ENCODE measurements around the gene NFILZ. TPM values are rescaled to one million over a fixed set of nuclear protein-coding genes. Genes with fewer than 3 reads are reported as not detected.

Gene NFILZ
- total RNA-seq, 4 donors from 2014 or later: not detected

- peaks cover 0 to 4% (median 0%) of the 10 kb centered on the region in 4 donors for H3K9me3 ChIP-seq
- no peak for DNase-seq
- H3K27ac ChIP-seq: no peak overlapping the region
- H3K4me3 ChIP-seq: no peak overlapping the region
- TF ChIP-seq CTCF (IDR thresholded peaks at IDR 0.05) (no peak), POLR2A (IDR thresholded peaks at IDR 0.05) (no peak)
- H3K27me3 ChIP-seq: no peaks in the 10 kb centered on the region
- H3K36me3 ChIP-seq: no peaks in the 10 kb centered on the region
- H3K4me1 ChIP-seq: peaks cover 0 to 16% (median 7%) of the 10 kb centered on the region in 4 donors
Observed at GRCh38 chr19:8589177-8589714, 41.2 kb upstream of the NFILZ start.

GRCh38 chr19:8592231-8593009 is 38.0 kb upstream of the NFILZ start:
- H3K4me1 ChIP-seq: peaks cover 0 to 16% (median 7%) of the 10 kb centered on the region in 4 donors
- DNase-seq: peak; percentile 82 to 97 (median 93)
- peak overlapping the region; percentile 19 to 45 (median 40) for H3K4me3 ChIP-seq
- H3K27ac ChIP-seq: peak overlapping the region in 2 of 4 donors; percentile 2 to 17
- TF ChIP-seq POLR2A (IDR thresholded peaks at IDR 0.05): no peak
- no peak for TF ChIP-seq CTCF (IDR thresholded peaks at IDR 0.05)
- H3K36me3 ChIP-seq: no peaks in the 10 kb centered on the region
- peaks cover 0 to 4% (median 0%) of the 10 kb centered on the region in 4 donors for H3K9me3 ChIP-seq
- H3K27me3 ChIP-seq: no peaks in the 10 kb centered on the region

GRCh38 chr19:8593931-8594330 is 36.5 kb upstream of the NFILZ start:
- TF ChIP-seq POLR2A (IDR thresholded peaks at IDR 0.05) (no peak), CTCF (IDR thresholded peaks at IDR 0.05) (no peak)

GRCh38 chr19:8595651-8596050 is 34.8 kb upstream of the NFILZ start:
- H3K36me3 ChIP-seq: no peaks in the 10 kb centered on the region
- H3K27ac ChIP-seq: no peak overlapping the region
- H3K4me1 ChIP-seq: peaks cover 0 to 16% (median 7%) of the 10 kb centered on the region in 4 donors
- no peak for TF ChIP-seq POLR2A (IDR thresholded peaks at IDR 0.05)
- no peak for TF ChIP-seq CTCF (IDR thresholded peaks at IDR 0.05)
- H3K4me3 ChIP-seq: no peak overlapping the region
- no peak for DNase-seq
- no peaks in the 10 kb centered on the region for H3K27me3 ChIP-seq
- peaks cover 0 to 4% (median 0%) of the 10 kb centered on the region in 4 donors for H3K9me3 ChIP-seq

More at GRCh38 chr19:8593931-8594330, 36.5 kb upstream of the NFILZ start:
- Histone ChIP-seq H3K4me3 (no peak overlapping the region), H3K9me3 (peaks cover 0 to 4% (median 0%) of the 10 kb centered on the region in 4 donors), H3K27ac (no peak overlapping the region), H3K36me3 (no peaks in the 10 kb centered on the region), H3K27me3 (no peaks in the 10 kb centered on the region), H3K4me1 (peaks cover 0 to 16% (median 7%) of the 10 kb centered on the region in 4 donors)
- DNase-seq: no peak

GRCh38 chr19:8596168-8596567 is 34.3 kb upstream of the NFILZ start:
- H3K27me3 ChIP-seq: no peaks in the 10 kb centered on the region
- no peak for DNase-seq
- H3K27ac ChIP-seq: no peak overlapping the region
- no peaks in the 10 kb centered on the region for H3K36me3 ChIP-seq
- no peak for TF ChIP-seq POLR2A (IDR thresholded peaks at IDR 0.05)
- TF ChIP-seq CTCF (IDR thresholded peaks at IDR 0.05): no peak
- H3K4me3 ChIP-seq: no peak overlapping the region
- peaks cover 0 to 16% (median 7%) of the 10 kb centered on the region in 4 donors for H3K4me1 ChIP-seq
- peaks cover 0 to 4% (median 0%) of the 10 kb centered on the region in 4 donors for H3K9me3 ChIP-seq
